PC-9 (cell line): ENCODE results near the gene CCNF. TPM values are rescaled to one million over a fixed set of nuclear protein-coding genes. Genes with fewer than 3 reads are reported as not detected.

Experiments used
- BruUV-seq: library from RNA; stranded (reverse); fragments of 400-500 nt; replicated peaks from 2 replicates; lab custom pipeline; 2021; lab: Mats Ljungman, UMichigan
- CTCF ChIA-PET: fragments of 300-600 bp; sonication (Branson Sonifier 250); formaldehyde crosslinking; loops from one replicate; lab custom pipeline; 2022; ENCODE audit warnings: antibody characterized with exemption; lab: Charles Lee
- POLR2A ChIA-PET: fragments of 300-600 bp; sonication (Branson Sonifier 250); formaldehyde crosslinking; loops from one replicate; lab custom pipeline; 2022; ENCODE audit warnings: antibody characterized with exemption; ENCODE audit not compliant: unreplicated experiment; lab: Charles Lee
- DNase-seq, 2 experiments: peaks; one replicate each; pipeline versions ENCODE4 v3.0.0 to v3.0.0-alpha.2; 2015 to 2022; ENCODE audit warnings: mixed read lengths in 1 of 2
- H2AFZ ChIP-seq: fragments of 200-600 bp; sonication (generic); 2 replicates; pipeline ENCODE4 v1.8.1; 2017; ENCODE audit warnings: antibody characterized with exemption
- H3F3A ChIP-seq: fragments of 200-600 bp; sonication (generic); 2 replicates; pipeline ENCODE4 v1.8.1; 2017; ENCODE audit warnings: antibody characterized with exemption, mild to moderate bottlenecking, low read depth; ENCODE audit not compliant: insufficient read depth
- H3K27ac ChIP-seq: fragments of 200-600 bp; sonication (generic); 2 replicates; pipeline ENCODE4 v1.6.1; 2016; ENCODE audit warnings: mixed run types
- H3K27me3 ChIP-seq: fragments of 200-600 bp; sonication (generic); 2 replicates; pipeline ENCODE4 v1.6.1; 2016; ENCODE audit warnings: low read depth, mixed run types; ENCODE audit not compliant: insufficient read depth
- H3K36me3 ChIP-seq: fragments of 200-600 bp; sonication (generic); 2 replicates; pipeline ENCODE4 v1.6.1; 2016; ENCODE audit warnings: low read depth, mixed run types
- H3K4me1 ChIP-seq: fragments of 200-600 bp; sonication (generic); replicated peaks from 2 replicates; pipeline ENCODE4 v1.6.1; 2016; ENCODE audit warnings: mixed run types; ENCODE audit not compliant: insufficient read depth
- H3K4me2 ChIP-seq: fragments of 200-600 bp; sonication (generic); 2 replicates; pipeline ENCODE4 v1.6.1; 2017; ENCODE audit warnings: mixed run types
- H3K4me3 ChIP-seq: fragments of 200-600 bp; sonication (generic); 2 replicates; pipeline ENCODE4 v1.6.1; 2016; ENCODE audit warnings: mixed run types
- H3K79me2 ChIP-seq: fragments of 200-600 bp; sonication (generic); 2 replicates; pipeline ENCODE4 v1.6.1; 2017; ENCODE audit warnings: low read depth, mixed run types
- H3K9me2 ChIP-seq: fragments of 200-600 bp; sonication (generic); 2 replicates; pipeline ENCODE4 v1.8.1; 2017; ENCODE audit warnings: mild to moderate bottlenecking; ENCODE audit not compliant: insufficient read depth
- H3K9me3 ChIP-seq: fragments of 200-600 bp; sonication (generic); 2 replicates; pipeline ENCODE4 v1.8.1; 2016; ENCODE audit warnings: low read depth; ENCODE audit not compliant: insufficient read depth
- H4K20me1 ChIP-seq: fragments of 200-600 bp; sonication (generic); 2 replicates; pipeline ENCODE4 v1.8.1; 2017; ENCODE audit not compliant: insufficient read depth
- CTCF ChIP-seq: fragments of 200-600 bp; sonication (generic); conservative IDR thresholded peaks from 2 replicates; pipeline ENCODE4 v1.6.1; 2017; ENCODE audit warnings: mixed run types, antibody characterized with exemption, mild to moderate bottlenecking, moderate library complexity
- EZH2 ChIP-seq: fragments of 200-600 bp; sonication (generic); IDR thresholded peaks from 2 replicates; pipeline ENCODE4 v1.8.0; 2017; ENCODE audit warnings: antibody characterized with exemption, low read depth
- intact Hi-C: fragments of 100-400 bp; cut with micrococcal nuclease; formaldehyde crosslinking; loops from one replicate; pipeline ENCODE4 v1.10.0; 2022; ENCODE audit not compliant: unreplicated experiment
- total RNA-seq: library from RNA; stranded (reverse); gene quantifications from 2 replicates; pipeline ENCODE4 v1.2.3, GENCODE V29; 2021

The CCNF gene
- total RNA-seq, 1 experiment from 2014 or later = 69.0 TPM

GRCh38 chr16:2467528-2468232 lies 38.4 kb downstream of the CCNF start:
- peak in 1 of 2 experiments; percentile 67 for DNase-seq
- Histone ChIP-seq H3K9me3 (no peaks in the 10 kb centered on the region), H3K4me2 (peak overlapping the region; percentile 98), H3K27ac (no peak overlapping the region), H3K9me2 (no peaks in the 10 kb centered on the region), H3K36me3 (no peaks in the 10 kb centered on the region), H3K79me2 (no peaks in the 10 kb centered on the region), H2AFZ (peak overlapping the region; percentile 57; the same call in 1 of the 2 replicates), H4K20me1 (peaks cover 6% of the 10 kb centered on the region; the same call in 1 of the 2 replicates), H3F3A (peaks cover 28% of the 10 kb centered on the region; the same call in 1 of the 2 replicates), H3K4me1 (peaks cover 24% of the 10 kb centered on the region; the same call in 1 of the 2 replicates), H3K27me3 (no peaks in the 10 kb centered on the region), H3K4me3 (peak overlapping the region; percentile 56; the same call in 1 of the 2 replicates)
- intact Hi-C loops = no loop called here
- CTCF ChIA-PET = no interaction called here
- POLR2A ChIA-PET = interaction anchor here (0.6 to 0.7 kb wide), 3 partner anchors 8 to 301 kb away, joined by 3 to 16 read pairs (median 7); no protein-coding TSS in a partner anchor
- TF ChIP-seq CTCF = no peak
- TF ChIP-seq EZH2 = no peak
- no TSS peak for BruUV-seq

GRCh38 chr16:2468233-2468724 lies 39.0 kb downstream of the CCNF start:
- DNase-seq = peak; percentile 35 to 51

More at GRCh38 chr16:2468233-2468724, 39.0 kb downstream of the CCNF start:
- H3K27me3 ChIP-seq = no peaks in the 10 kb centered on the region
- H3K4me2 ChIP-seq = peak overlapping the region; percentile 98
- H3K27ac ChIP-seq = no peak overlapping the region
- CTCF ChIA-PET = no interaction called here
- H4K20me1 ChIP-seq = peaks cover 4% of the 10 kb centered on the region; the same call in 1 of the 2 replicates
- intact Hi-C loops = no loop called here
- POLR2A ChIA-PET = interaction anchor here (0.7 kb wide), 1 partner anchor 9 kb away, joined by 16 read pairs; no protein-coding TSS in a partner anchor
- H3K79me2 ChIP-seq = no peaks in the 10 kb centered on the region
- H3K9me2 ChIP-seq = no peaks in the 10 kb centered on the region
- H3K4me1 ChIP-seq = peaks cover 26% of the 10 kb centered on the region; the same call in 1 of the 2 replicates
- no peaks in the 10 kb centered on the region for H3K36me3 ChIP-seq
- TF ChIP-seq CTCF = no peak
- no peak for TF ChIP-seq EZH2
- peak overlapping the region; percentile 57 for H2AFZ ChIP-seq
- H3F3A ChIP-seq = peaks cover 34% of the 10 kb centered on the region; the same call in 1 of the 2 replicates
- H3K9me3 ChIP-seq = no peaks in the 10 kb centered on the region
- peak overlapping the region; percentile 56 for H3K4me3 ChIP-seq
- no TSS peak for BruUV-seq
